Stimulated activated CD4-positive, alpha-beta T cell treated with anti-CD3 and anti-CD28 coated beads, TNF-alpha, amount 100 ng/mL, for 24 hours (primary cell): ENCODE results near the gene CSK.

Experiments used
- DNase-seq, 3 experiments: peaks; one replicate each; pipeline ENCODE4 v3.0.0-alpha.2; 2020; ENCODE audit warnings: low read depth in 3 of 3

Gene CSK

GRCh38 chr15:74842581-74843444 is 60.9 kb downstream of the CSK start, which contains the start of gene ULK3:
TSS of gene ULK3 (minus strand) at chr15:74843156. CDS start at chr15:74843105, 51 bp downstream.
- peak; percentile 84 to 91 (median 90) for DNase-seq

GRCh38 chr15:74843445-74843828 is 61.6 kb downstream of the CSK start:
- no peak for DNase-seq

GRCh38 chr15:74843891-74844299 is 62.0 kb downstream of the CSK start:
- no peak for DNase-seq

GRCh38 chr15:74844319-74845207 is 62.7 kb downstream of the CSK start:
- no peak for DNase-seq

- peak in 2 of 3 experiments; percentile 32 to 57 for DNase-seq
Observed at GRCh38 chr15:74845208-74845568, 63.3 kb downstream of the CSK start.

GRCh38 chr15:74845581-74845980 is 63.7 kb downstream of the CSK start:
- DNase-seq = no peak

GRCh38 chr15:74847432-74847831 is 65.6 kb downstream of the CSK start:
- no peak for DNase-seq

GRCh38 chr15:74850393-74850792 is 68.5 kb downstream of the CSK start:
- DNase-seq = no peak

GRCh38 chr15:74851960-74852359 is 70.1 kb downstream of the CSK start:
- no peak for DNase-seq
